RWPE2 (cell line): ENCODE data around the gene ALG1.
A peak's percentile ranks its signal among the peaks of the same experiment; 100 is the strongest.
"Not testable (repeated sequence)": the region's sequence is repeated elsewhere in the genome, so short reads cannot be mapped to it uniquely, and the experiment has no call there.

Experiments used
- ATAC-seq: fragments of 200-7000 bp; cut with Tn5 transposase; 3 replicates; pipeline ENCODE4 v1.9.1; 2021; ENCODE audit warnings: low read depth
- DNase-seq: peaks from one replicate; pipeline ENCODE4 v3.0.0-alpha.2; 2020; ENCODE audit warnings: low spot score
- H3K27ac ChIP-seq: fragments of 450-650 bp; 2 replicates; pipeline ENCODE4 v1.5.1; 2017; ENCODE audit warnings: mild to moderate bottlenecking; ENCODE audit not compliant: poor library complexity, severe bottlenecking
- H3K27me3 ChIP-seq: fragments of 250-450 bp; sonication (Bioruptor Pico); 2 replicates; pipeline ENCODE4 v1.5.1; 2021; ENCODE audit warnings: mild to moderate bottlenecking, moderate library complexity; ENCODE audit not compliant: insufficient read depth, poor library complexity, severe bottlenecking
- H3K36me3 ChIP-seq: fragments of 250-450 bp; sonication (Bioruptor Pico); 2 replicates; pipeline ENCODE4 v1.5.1; 2020; ENCODE audit warnings: low read depth, mild to moderate bottlenecking, moderate library complexity
- H3K4me1 ChIP-seq: fragments of 250-450 bp; sonication (Bioruptor Pico); 2 replicates; pipeline ENCODE4 v1.5.1; 2021; ENCODE audit warnings: mild to moderate bottlenecking, moderate library complexity; ENCODE audit not compliant: insufficient read depth, poor library complexity, severe bottlenecking
- H3K4me3 ChIP-seq: fragments of 250-450 bp; sonication (Bioruptor Pico); 2 replicates; pipeline ENCODE4 v1.5.1; 2021; ENCODE audit warnings: mild to moderate bottlenecking, moderate library complexity; ENCODE audit not compliant: severe bottlenecking
- H3K9me3 ChIP-seq: fragments of 250-450 bp; sonication (Bioruptor Pico); 2 replicates; pipeline ENCODE4 v1.5.1; 2021; ENCODE audit warnings: mild to moderate bottlenecking, moderate library complexity; ENCODE audit not compliant: severe bottlenecking

Gene ALG1

DNA sequence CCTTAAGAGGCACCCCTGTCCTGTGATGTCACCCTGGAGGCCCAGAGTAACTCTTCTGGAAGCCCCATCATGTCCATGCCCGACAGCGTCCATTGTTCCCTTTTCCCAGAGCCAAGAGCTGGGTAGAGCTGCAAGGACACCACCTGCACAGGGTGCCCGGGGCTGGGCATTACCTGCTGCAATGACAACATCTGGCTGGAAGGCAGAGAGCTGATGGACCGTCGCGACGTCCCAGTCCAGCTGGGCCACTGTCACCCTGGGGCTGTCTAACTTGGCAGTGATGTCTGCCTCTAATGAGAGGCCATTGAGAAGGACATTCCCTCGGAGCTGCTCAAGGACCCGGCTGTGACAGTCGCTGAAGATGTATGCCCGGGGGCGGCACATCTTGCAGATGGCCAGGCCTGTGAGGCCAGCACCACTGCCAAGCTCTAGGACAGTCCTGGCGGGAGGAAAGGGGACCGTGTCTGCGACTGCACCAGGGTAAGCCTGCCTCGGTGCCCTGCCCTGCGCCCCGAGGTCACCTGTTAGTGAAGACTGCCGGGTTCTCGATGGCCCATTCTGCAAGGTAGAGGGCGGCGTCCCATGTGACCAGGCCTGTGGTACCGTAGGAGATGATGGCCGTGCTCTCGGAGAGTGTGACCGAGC lies 18.4 kb downstream of the ALG1 start:
- H3K27me3 ChIP-seq, H3K4me3 ChIP-seq, DNase-seq, H3K36me3 ChIP-seq, ATAC-seq, H3K27ac ChIP-seq, H3K4me1 ChIP-seq, H3K9me3 ChIP-seq: not testable (repeated sequence)

DNA sequence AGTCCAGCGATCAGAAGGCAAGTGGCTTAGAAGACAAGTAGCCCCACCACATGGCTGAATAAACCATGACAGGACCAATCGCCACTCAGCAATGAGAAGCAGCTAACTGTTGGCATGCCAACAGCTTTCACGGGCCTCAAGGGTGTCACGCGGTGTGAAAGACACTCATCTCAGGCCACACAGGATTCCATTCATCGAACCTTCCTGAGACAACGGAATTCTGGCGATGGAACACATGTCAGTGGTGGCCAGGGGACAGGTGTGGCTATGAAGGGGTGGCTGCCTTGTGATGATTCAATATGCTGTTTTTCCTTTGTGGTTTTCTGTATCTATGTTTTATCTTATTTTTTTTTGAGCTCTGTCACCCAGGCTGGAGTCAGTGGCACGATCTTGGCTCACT lies 18.9 kb downstream of the ALG1 start:
- H3K36me3 ChIP-seq, H3K4me1 ChIP-seq, H3K9me3 ChIP-seq, DNase-seq, ATAC-seq, H3K4me3 ChIP-seq, H3K27ac ChIP-seq, H3K27me3 ChIP-seq: not testable (repeated sequence)

DNA sequence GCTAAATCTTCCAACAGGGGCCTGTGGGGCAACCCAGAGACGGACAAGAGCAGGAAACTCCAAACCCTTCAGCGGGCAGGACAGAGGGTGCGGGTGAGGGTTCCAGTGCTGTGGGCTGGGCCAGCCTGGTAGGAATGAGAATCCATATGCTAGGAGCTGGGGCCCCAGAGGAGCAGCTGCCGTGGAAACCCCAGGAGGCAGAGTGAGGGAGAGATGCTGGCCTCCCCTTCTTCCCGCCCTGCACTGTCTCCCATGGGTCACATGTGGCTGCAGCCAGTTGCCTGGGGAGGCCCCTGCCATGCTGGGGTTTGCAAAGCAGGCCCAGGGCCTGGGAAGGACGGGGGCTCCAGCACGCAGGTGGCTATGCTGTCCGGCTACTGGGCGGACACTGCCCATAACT lies 21.4 kb downstream of the ALG1 start:
- not testable (repeated sequence) for ATAC-seq, H3K9me3 ChIP-seq, DNase-seq, H3K27ac ChIP-seq, H3K27me3 ChIP-seq, H3K4me1 ChIP-seq, H3K36me3 ChIP-seq, H3K4me3 ChIP-seq

DNA sequence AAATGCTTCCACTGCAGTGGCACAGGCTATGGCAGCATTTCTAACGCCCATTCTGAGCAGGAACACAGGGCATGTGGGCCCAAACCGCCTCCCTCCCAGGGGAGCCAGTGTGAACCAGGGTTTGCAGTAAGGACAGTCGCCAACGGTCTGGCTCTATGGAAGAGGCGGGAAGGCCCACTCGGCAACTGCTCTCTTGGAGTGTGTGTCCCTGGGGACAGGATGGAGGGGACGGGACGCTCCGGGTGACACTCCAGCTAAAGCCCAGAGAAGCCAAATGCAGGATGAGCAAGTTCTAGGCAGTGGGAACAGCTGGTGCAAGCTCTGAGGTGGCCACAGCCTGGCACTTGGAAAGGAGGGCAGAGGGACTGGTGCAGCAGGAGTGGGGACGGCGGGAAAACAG lies 22.1 kb downstream of the ALG1 start:
- H3K36me3 ChIP-seq, H3K27me3 ChIP-seq, ATAC-seq, H3K4me3 ChIP-seq, H3K9me3 ChIP-seq, DNase-seq, H3K4me1 ChIP-seq, H3K27ac ChIP-seq: not testable (repeated sequence)

DNA sequence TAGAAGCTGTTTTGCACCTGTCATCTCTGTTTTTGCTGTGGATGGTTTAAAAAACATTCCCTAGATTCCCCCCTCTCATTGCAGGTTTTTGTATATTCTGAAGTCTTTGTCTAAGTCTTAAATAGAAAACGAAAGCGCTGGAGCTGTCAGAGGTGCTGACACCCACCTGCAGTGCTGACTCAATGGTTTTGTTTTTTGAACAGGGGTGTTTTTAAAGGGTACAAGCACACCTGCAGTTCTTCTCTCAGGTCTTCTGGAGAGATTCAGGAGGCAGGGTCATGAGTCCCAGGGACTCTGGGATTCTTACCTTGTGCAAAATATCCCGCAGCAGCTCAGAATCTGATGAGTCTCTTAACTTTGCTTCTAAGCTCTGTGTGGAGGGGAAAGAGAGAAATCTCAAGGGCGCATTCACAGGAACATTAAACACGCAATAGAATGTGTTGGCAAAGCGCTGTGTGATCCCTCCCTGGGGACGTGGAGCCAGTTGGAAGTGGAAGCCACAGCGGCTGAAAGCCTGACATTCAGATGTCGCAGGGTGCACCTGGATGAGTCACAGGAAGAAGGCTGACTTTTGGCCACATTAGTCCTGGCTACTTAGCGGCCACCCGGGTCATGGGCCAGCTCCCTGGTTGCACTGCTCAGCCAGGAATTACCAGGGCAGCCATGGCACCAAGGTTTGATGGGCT lies 23.6 kb downstream of the ALG1 start:
- H3K9me3 ChIP-seq, H3K27me3 ChIP-seq, DNase-seq, H3K27ac ChIP-seq, H3K36me3 ChIP-seq, H3K4me1 ChIP-seq, H3K4me3 ChIP-seq, ATAC-seq: not testable (repeated sequence)

DNA sequence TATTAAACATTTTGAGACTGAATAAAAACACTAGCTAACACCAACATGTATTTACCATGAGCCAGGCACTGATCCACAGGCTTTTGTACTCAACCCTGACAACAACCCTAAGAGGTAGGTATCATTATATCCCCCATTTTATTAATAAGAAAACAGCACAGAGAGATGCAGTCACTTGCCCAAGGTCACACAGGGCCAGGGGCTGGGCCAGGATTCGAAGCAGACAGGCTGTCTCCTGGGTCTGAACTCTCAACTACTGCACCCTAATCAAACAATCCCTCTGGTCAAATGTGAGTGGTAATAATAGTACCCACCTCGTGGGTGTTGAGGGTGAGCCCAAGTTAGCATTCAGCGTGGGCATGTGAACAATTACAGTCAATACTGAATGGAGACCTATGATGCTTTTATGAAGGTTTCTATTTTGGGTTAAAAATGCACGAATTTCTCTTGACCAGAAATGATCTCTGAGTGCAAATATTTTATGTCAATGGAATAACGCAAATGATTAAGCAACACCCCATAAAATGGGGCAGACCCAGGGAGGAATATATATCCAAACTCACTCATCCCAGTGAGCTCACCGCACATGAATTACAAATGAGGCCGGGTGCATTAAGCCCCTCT lies 24.9 kb downstream of the ALG1 start:
- H3K36me3 ChIP-seq, H3K27ac ChIP-seq, DNase-seq, H3K27me3 ChIP-seq, H3K4me1 ChIP-seq, H3K9me3 ChIP-seq, ATAC-seq: not testable (repeated sequence)
- H3K4me3 ChIP-seq: peak overlapping the region; percentile 73

DNA sequence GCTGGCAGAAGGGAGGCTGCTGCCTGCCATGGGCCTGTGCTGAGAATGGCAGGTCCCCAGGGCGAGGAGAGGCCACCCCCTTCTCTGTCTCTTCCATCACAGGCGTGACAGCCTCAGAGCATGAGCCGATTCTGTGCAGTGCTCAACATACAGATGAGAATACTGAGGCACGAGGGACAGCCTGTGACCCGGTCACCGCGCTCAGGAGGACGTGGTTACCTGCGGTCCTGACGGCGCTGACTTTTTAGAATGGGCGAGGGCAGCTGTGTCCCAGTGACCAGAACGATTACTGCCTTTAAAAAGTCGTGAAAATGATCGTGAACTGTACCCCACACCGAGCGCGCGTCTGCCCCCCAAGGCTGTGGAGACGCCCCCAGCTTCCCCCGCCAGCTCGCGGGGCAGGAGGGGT lies 25.4 kb downstream of the ALG1 start:
- not testable (repeated sequence) for H3K4me1 ChIP-seq, ATAC-seq, H3K36me3 ChIP-seq, H3K9me3 ChIP-seq, DNase-seq, H3K27me3 ChIP-seq
- peak overlapping the region; percentile 25 for H3K27ac ChIP-seq
- peak overlapping the region; percentile 73 for H3K4me3 ChIP-seq

DNA sequence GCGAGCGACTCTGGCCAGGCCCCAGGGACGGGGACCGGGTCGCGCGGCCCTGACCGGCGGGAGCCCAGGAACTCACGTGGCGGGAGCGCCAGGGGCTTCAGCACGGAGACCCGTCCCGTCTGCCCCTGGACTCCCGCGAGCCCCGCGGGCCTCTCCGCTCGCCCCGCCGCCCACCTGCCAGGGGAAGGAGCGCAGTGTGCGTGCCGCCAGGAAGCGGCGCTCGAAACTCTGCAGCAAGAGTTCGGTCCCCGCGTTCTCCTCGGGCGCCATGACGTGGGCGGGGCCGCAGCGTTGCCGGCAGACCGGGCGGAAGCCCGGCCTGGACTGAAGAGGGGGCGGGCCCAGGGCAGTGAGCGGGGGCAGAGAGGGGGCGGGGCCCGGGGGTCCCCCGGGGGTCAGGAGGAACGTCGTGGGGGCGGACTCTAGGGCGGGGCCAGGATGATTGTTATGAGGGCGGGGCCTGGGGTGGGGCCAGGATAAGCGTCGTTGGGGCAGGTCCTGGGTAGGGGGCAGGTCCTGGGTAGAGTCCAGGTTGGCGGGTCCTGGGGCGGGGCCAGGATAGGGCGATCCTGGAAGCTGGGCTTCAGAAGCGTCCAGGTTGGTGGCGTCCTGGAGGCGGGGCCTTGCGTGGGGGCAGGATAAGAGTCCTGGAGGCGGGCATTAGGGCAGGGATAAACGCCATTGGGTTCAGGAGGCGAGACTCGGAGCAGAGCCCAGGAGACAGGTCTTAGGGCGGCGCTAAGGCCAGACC lies 26.0 kb downstream of the ALG1 start, which contains the start of gene EEF2KMT:
Gene EEF2KMT, minus strand, starts transcription at position 326 of the 751 bp plus-strand sequence. Its CDS starts 56 bp downstream, at position 270.
- not testable (repeated sequence) for H3K4me1 ChIP-seq, H3K36me3 ChIP-seq, H3K27me3 ChIP-seq, H3K9me3 ChIP-seq
- ATAC-seq: peak; percentile 95
- H3K4me3 ChIP-seq: peak within 1 kb of the TSS; percentile 73
- peak within 1 kb of the TSS; percentile 29 for H3K27ac ChIP-seq
- DNase-seq: peak; percentile 99

DNA sequence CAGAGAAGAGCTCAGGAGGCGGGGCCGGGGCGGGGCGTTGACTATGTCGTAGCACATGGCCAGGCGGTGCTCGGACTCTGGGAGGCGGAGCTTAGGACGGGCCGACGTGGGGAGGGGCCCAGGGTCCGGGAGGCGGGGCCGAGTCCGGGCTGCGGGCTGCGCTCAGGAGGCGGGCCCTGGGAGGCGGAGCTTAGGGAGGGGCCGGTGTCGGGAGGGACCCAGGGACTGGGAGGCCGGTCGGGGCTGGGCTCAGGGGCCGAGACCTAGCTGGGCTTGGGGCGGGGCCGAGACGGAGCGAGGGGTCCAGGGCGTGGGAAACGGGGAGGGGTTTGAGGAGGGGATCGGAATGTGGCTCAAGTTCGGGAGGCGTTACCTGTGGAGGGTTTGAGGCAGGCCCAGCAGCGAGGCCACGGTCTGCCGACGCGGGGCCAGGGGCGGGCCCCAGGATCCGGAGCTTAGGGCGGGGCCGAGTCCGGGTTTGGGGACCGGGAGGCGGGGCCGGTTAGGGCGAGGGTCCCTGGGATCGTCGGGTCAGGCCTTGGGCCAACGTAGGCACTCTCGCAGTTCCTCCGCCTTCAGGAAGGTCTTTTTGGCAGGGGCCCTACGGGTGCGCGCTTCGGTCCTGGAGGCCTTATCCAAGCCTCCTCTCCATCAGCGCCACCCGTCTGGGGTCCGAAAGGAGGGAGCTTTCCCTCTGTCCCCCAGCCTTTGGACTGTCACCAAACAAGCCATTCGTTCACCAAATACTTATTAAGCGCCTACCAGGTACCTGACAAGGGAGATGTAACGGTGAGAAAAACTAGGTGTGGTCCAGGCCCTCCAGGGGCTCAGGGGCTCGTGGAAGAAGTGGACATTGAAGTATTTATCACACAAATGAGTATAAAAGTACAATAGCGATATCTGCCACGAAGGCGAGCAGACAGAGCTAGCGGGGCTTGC lies 26.8 kb downstream of the ALG1 start:
- not testable (repeated sequence) for H3K9me3 ChIP-seq, H3K27me3 ChIP-seq, H3K36me3 ChIP-seq, H3K4me1 ChIP-seq, DNase-seq
- peak overlapping the region; percentile 73 for H3K4me3 ChIP-seq
- 0 out of 3 replicates have a peak, but pooled peaks have one; percentile 35 for ATAC-seq
- peak overlapping the region; percentile 29 for H3K27ac ChIP-seq

DNA sequence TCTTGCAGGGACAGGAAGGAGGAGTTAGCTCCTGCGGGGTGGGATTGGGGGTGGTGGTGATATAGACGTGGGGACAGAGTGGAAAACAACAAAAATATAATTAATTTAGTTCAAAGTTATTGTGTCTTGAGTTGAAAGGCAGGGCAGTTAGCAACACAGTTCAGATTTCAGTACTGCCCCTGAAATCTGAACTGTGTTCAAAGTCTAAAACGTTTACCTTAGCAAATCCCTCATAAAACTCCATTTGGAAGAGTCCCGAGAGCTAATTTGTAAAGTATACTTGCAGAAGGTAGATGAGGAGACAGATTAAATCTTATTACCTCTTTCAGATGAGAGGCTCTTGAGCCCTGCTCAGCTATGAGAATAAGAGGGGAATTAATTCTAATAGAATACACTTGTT lies 27.5 kb downstream of the ALG1 start:
- DNase-seq, ATAC-seq: not testable (repeated sequence)

More for the DNA sequence above, 27.5 kb downstream of the ALG1 start:
- H3K27me3 ChIP-seq, H3K36me3 ChIP-seq, H3K4me3 ChIP-seq, H3K9me3 ChIP-seq, H3K4me1 ChIP-seq, H3K27ac ChIP-seq: not testable (repeated sequence)
